Nephron progenitor cell (in vitro differentiated cells): ENCODE data around the gene RMC1.

Experiments
- DNase-seq: peaks from one replicate; pipeline ENCODE4 v3.0.0; 2021
- H3K27ac Mint-ChIP-seq: 2 replicates; pipeline ENCODE4 v1.8.0; 2021; ENCODE audit warnings: mild to moderate bottlenecking, moderate library complexity, mixed read lengths
- H3K27me3 Mint-ChIP-seq: 2 replicates; pipeline ENCODE4 v1.8.0; 2021; ENCODE audit warnings: mild to moderate bottlenecking, low read depth, mixed read lengths; ENCODE audit not compliant: poor library complexity
- H3K36me3 Mint-ChIP-seq: 2 replicates; pipeline ENCODE4 v1.8.0; 2021; ENCODE audit warnings: low read depth, mixed read lengths
- H3K4me1 Mint-ChIP-seq: 2 replicates; pipeline ENCODE4 v1.8.0; 2021; ENCODE audit warnings: mixed read lengths
- H3K4me3 Mint-ChIP-seq: 2 replicates; pipeline ENCODE4 v1.8.0; 2021; ENCODE audit warnings: mild to moderate bottlenecking, moderate library complexity, mixed read lengths
- H3K9me3 Mint-ChIP-seq: 2 replicates; pipeline ENCODE4 v1.8.0; 2021; ENCODE audit warnings: mild to moderate bottlenecking, moderate library complexity, mixed read lengths
- TF ChIP-seq, protein P1 (sequence below): fragments of 200-600 bp; sonication (generic); IDR thresholded peaks from 2 replicates; pipeline ENCODE4 v1.5.0; 2021; ENCODE audit warnings: antibody characterized with exemption

The RMC1 gene

DNA sequence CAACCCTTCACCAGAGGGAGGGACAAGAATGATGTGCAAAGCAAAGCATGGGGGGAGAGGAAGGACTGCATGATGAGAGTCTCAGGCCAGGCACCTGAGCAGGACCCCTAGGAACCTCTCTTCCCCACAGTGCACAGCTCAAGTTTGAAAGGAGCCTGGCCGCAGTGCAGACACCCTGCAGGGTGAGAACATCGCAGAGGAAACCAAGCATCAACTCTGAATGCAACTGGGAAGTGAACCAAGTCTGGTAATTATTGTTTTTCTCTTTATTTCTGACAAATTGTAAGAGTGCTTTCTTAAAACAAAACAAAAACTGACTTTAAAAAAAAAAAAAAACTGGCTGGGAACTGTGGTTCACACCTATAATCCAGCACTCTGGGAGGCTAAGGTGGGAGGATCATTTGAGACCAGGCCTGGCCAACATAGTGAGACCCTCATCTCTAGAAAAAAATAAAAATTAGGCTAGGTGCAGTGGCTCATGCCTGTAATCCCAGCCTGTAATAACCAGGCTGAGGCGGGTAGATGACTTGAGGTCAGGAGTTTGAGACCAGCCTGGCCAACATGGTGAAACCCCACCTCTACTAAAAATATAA is 67.7 kb downstream of the RMC1 start:
- Mint-ChIP-seq H3K9me3 (no peaks in the 10 kb centered on the region), H3K4me1 (peaks cover 5% of the 10 kb centered on the region), H3K27ac (no peak overlapping the region), H3K4me3 (no peak overlapping the region), H3K27me3 (no peaks in the 10 kb centered on the region), H3K36me3 (peaks cover 41% of the 10 kb centered on the region)
- TF ChIP-seq, protein P1, sequence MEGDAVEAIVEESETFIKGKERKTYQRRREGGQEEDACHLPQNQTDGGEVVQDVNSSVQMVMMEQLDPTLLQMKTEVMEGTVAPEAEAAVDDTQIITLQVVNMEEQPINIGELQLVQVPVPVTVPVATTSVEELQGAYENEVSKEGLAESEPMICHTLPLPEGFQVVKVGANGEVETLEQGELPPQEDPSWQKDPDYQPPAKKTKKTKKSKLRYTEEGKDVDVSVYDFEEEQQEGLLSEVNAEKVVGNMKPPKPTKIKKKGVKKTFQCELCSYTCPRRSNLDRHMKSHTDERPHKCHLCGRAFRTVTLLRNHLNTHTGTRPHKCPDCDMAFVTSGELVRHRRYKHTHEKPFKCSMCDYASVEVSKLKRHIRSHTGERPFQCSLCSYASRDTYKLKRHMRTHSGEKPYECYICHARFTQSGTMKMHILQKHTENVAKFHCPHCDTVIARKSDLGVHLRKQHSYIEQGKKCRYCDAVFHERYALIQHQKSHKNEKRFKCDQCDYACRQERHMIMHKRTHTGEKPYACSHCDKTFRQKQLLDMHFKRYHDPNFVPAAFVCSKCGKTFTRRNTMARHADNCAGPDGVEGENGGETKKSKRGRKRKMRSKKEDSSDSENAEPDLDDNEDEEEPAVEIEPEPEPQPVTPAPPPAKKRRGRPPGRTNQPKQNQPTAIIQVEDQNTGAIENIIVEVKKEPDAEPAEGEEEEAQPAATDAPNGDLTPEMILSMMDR: no peak
- DNase-seq: no peak

DNA sequence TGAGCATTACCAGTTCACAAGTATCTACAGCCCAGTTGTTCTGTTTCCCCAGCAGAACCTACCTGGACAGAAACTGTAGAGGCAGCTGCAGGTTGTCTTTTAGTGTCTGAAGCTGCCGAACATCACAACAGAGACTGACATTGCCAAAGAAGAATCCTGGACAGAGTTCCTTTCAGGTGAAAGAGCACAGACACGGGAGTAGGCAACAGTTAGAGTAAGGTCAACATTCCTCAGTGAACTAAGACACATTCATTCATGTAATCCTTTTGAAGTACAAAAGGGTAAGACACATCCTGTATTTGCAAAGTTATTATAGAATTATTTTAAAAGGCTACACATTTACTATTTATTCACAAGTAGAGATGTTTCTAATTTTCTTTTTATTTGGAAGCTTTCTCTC is 68.7 kb downstream of the RMC1 start:
- TF ChIP-seq, protein P1: no peak
- H3K36me3 Mint-ChIP-seq: peaks cover 41% of the 10 kb centered on the region
- H3K9me3 Mint-ChIP-seq: no peaks in the 10 kb centered on the region
- H3K27ac Mint-ChIP-seq: no peak overlapping the region
- H3K4me3 Mint-ChIP-seq: no peak overlapping the region
- peaks cover 11% of the 10 kb centered on the region for H3K4me1 Mint-ChIP-seq
- no peak for DNase-seq
- no peaks in the 10 kb centered on the region for H3K27me3 Mint-ChIP-seq

- Mint-ChIP-seq H3K36me3 (peaks cover 36% of the 10 kb centered on the region), H3K4me3 (no peak overlapping the region)
Measured at GRCh38 chr18:23572570-23572969, 69.3 kb downstream of the RMC1 start.

GRCh38 chr18:23573020-23573419 is 69.7 kb downstream of the RMC1 start:
- Mint-ChIP-seq H3K36me3 (peaks cover 32% of the 10 kb centered on the region), H3K27ac (no peak overlapping the region), H3K9me3 (no peaks in the 10 kb centered on the region), H3K4me3 (no peak overlapping the region), H3K4me1 (peaks cover 11% of the 10 kb centered on the region), H3K27me3 (no peaks in the 10 kb centered on the region)
- no peak for DNase-seq
- TF ChIP-seq, protein P1: no peak

More at GRCh38 chr18:23572570-23572969, 69.3 kb downstream of the RMC1 start:
- Mint-ChIP-seq H3K27me3 (no peaks in the 10 kb centered on the region), H3K27ac (peak overlapping the region; percentile 32), H3K4me1 (peaks cover 11% of the 10 kb centered on the region), H3K9me3 (no peaks in the 10 kb centered on the region)
- TF ChIP-seq, protein P1: no peak
- no peak for DNase-seq

GRCh38 chr18:23573626-23574431 is 70.5 kb downstream of the RMC1 start:
- H3K27ac Mint-ChIP-seq: peak overlapping the region; percentile 36
- H3K4me3 Mint-ChIP-seq: no peak overlapping the region
- TF ChIP-seq, protein P1: no peak
- H3K9me3 Mint-ChIP-seq: peaks cover 4% of the 10 kb centered on the region
- peaks cover 33% of the 10 kb centered on the region for H3K36me3 Mint-ChIP-seq
- no peaks in the 10 kb centered on the region for H3K27me3 Mint-ChIP-seq
- DNase-seq: no peak
- peaks cover 17% of the 10 kb centered on the region for H3K4me1 Mint-ChIP-seq
